Testis (tissue), 3 donors: Measurements from ENCODE around the gene ETFBKMT. TPM values are rescaled to one million over a fixed set of nuclear protein-coding genes. Genes with fewer than 3 reads are reported as not detected.
"Not testable (repeated sequence)": the region's sequence is repeated elsewhere in the genome, so short reads cannot be mapped to it uniquely, and the experiment has no call there.

Experiments used
- DNase-seq: peaks from one replicate; pipeline ENCODE4 v3.0.0-alpha.2; 2019
- H3K27ac ChIP-seq, 2 donors: fragments of 200-600 bp; sonication (generic); one replicate each; pipeline ENCODE4 v1.5.1; 2019
- H3K27me3 ChIP-seq: fragments of 200-600 bp; sonication (generic); one replicate; pipeline ENCODE4 v1.5.1; 2019
- H3K36me3 ChIP-seq: fragments of 200-600 bp; sonication (generic); one replicate; pipeline ENCODE4 v1.5.1; 2017; ENCODE audit warnings: low read depth; ENCODE audit errors: missing control alignments
- H3K4me1 ChIP-seq: fragments of 200-600 bp; sonication (generic); one replicate; pipeline ENCODE4 v1.5.1; 2019
- H3K4me3 ChIP-seq, 2 donors: fragments of 200-600 bp; sonication (generic); one replicate each; pipeline ENCODE4 v1.5.1; 2017 to 2019
- H3K9me3 ChIP-seq: fragments of 200-600 bp; sonication (generic); one replicate; pipeline ENCODE4 v1.5.1; 2017
- POLR2A ChIP-seq: fragments of 450-650 bp; IDR thresholded peaks from one replicate; pipeline ENCODE4 v1.6.1; 2017; ENCODE audit warnings: antibody characterized with exemption, mild to moderate bottlenecking, moderate library complexity
- WGBS, 2 donors: methylation state at CpG; one replicate each; pipeline ENCODE4 v1.1.5; 2018; 5-methylcytosine and 5-hydroxymethylcytosine counted together
- intact Hi-C: fragments of 100-400 bp; cut with DNase I; formaldehyde crosslinking; loops from one replicate; pipeline ENCODE4 v1.15.1; 2023; ENCODE audit warnings: low total_unique reads
- polyA plus RNA-seq: library from polyadenylated mRNA; stranded (reverse); fragments of 350-450 nt; fragmentation: Illumina TruSeq; extraction: RNeasy Lipid Tissue Mini Kit (QIAGEN cat#74804); gene quantifications from one replicate; pipeline ENCODE4 v1.2.3, GENCODE V29; 2014; ENCODE audit warnings: low read depth, low replicate concordance; ENCODE audit not compliant: insufficient read depth
- total RNA-seq, 2 donors: library from RNA; depleted of rRNA; stranded (reverse); fragments of >200 nt; gene quantifications; one replicate each; pipeline ENCODE4 v1.2.3, GENCODE V29; 2016
- TF ChIP-seq, protein P1 (sequence below), 3 experiments: fragments of 450-650 bp in 2 of 3; fragments of 200-600 bp in 1 of 3; sonication (generic) in 1 of 3; IDR thresholded peaks; one replicate each; pipeline ENCODE4 v1.5.1; 2016 to 2019; ENCODE audit warnings: antibody characterized with exemption in 3 of 3, mild to moderate bottlenecking in 2 of 3, moderate library complexity in 1 of 3

Gene ETFBKMT
- total and polyA plus RNA-seq, 3 donors from 2014 or later: 6.6 to 9.8 (median 7.3) TPM

- Histone ChIP-seq H3K9me3 (no peaks in the 10 kb centered on the region), H3K36me3 (no peaks in the 10 kb centered on the region), H3K4me3 (no peak overlapping the region), H3K4me1 (no peaks in the 10 kb centered on the region), H3K27me3 (no peaks in the 10 kb centered on the region), H3K27ac (no peak overlapping the region)
- WGBS, 2 donors: 79 to 86% methylated on average over 3 of the region's 3 CpGs
- DNase-seq: no peak
- intact Hi-C loops: no loop called here
- no peak for TF ChIP-seq POLR2A
- TF ChIP-seq, protein P1, sequence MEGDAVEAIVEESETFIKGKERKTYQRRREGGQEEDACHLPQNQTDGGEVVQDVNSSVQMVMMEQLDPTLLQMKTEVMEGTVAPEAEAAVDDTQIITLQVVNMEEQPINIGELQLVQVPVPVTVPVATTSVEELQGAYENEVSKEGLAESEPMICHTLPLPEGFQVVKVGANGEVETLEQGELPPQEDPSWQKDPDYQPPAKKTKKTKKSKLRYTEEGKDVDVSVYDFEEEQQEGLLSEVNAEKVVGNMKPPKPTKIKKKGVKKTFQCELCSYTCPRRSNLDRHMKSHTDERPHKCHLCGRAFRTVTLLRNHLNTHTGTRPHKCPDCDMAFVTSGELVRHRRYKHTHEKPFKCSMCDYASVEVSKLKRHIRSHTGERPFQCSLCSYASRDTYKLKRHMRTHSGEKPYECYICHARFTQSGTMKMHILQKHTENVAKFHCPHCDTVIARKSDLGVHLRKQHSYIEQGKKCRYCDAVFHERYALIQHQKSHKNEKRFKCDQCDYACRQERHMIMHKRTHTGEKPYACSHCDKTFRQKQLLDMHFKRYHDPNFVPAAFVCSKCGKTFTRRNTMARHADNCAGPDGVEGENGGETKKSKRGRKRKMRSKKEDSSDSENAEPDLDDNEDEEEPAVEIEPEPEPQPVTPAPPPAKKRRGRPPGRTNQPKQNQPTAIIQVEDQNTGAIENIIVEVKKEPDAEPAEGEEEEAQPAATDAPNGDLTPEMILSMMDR (IDR thresholded peaks at IDR 0.05): no peak
Measured at GRCh38 chr12:31685801-31686200, 26.3 kb downstream of the ETFBKMT start.

DNA sequence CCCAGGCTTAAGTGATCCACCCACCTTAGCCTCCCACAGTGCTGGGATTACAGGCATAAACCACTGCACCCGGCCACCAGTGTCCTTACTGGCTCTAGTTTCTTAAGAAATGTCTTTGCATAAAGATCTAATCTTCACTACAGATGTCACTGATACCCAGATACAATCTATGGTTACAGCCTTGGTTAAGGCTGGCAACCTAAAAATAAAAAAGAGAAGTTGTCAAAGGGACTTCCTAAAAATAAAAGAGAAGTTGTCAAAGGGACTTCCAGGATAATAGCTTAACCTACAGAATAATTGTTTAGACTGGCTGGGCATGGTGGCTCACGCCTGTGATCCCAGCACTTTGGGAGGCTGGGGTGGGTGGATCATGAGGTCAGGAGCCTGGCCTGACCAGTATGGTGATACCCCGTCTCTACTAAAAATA is 27.6 kb downstream of the ETFBKMT start:
- no peaks in the 10 kb centered on the region for H3K9me3 ChIP-seq
- H3K4me1 ChIP-seq: no peaks in the 10 kb centered on the region
- no peaks in the 10 kb centered on the region for H3K27me3 ChIP-seq
- TF ChIP-seq, protein P1 (IDR thresholded peaks at IDR 0.05): no peak
- TF ChIP-seq POLR2A: no peak
- no peaks in the 10 kb centered on the region for H3K36me3 ChIP-seq
- intact Hi-C loops: no loop called here
- H3K4me3 ChIP-seq: no peak overlapping the region
- 82 to 89% methylated on average over 3 of the region's 3 CpGs for WGBS, 2 donors
- DNase-seq: no peak
- no peak overlapping the region for H3K27ac ChIP-seq

GRCh38 chr12:31689921-31690320 is 30.4 kb downstream of the ETFBKMT start:
- intact Hi-C loops, H3K27me3 ChIP-seq, H3K27ac ChIP-seq, H3K36me3 ChIP-seq, H3K9me3 ChIP-seq, DNase-seq, H3K4me3 ChIP-seq, H3K4me1 ChIP-seq: not testable (repeated sequence)
- WGBS, 2 donors: 90 to 98% methylated on average over 3 of the region's 3 CpGs

DNA sequence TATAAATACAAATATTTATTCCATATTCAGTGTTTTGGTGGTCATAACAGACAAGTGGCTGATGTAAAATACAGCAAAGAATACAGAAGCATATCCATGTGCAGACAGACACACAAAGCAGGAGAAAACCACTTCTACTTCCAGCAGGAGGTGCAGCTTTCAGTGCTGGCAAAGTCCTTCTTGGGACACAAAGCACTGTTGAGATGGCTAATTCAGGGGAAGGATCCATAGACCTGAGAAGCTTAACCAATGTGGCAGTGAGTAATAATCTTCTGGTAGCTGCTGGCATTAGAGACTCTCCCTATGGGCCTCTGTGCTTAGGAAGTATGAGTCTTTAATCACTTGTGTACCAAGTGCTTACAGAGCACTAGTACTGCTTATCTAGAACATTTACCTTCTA is 42.6 kb downstream of the ETFBKMT start:
- H3K9me3 ChIP-seq: no peaks in the 10 kb centered on the region
- TF ChIP-seq, protein P1 (IDR thresholded peaks at IDR 0.05): no peak
- no peak for TF ChIP-seq POLR2A
- no peak for DNase-seq
- intact Hi-C loops: no loop called here
- no peak overlapping the region for H3K27ac ChIP-seq
- H3K4me1 ChIP-seq: no peaks in the 10 kb centered on the region
- no peaks in the 10 kb centered on the region for H3K36me3 ChIP-seq
- H3K27me3 ChIP-seq: no peaks in the 10 kb centered on the region
- H3K4me3 ChIP-seq: no peak overlapping the region

GRCh38 chr12:31705621-31706020 is 46.1 kb downstream of the ETFBKMT start:
- Histone ChIP-seq H3K4me3 (no peak overlapping the region), H3K27me3 (no peaks in the 10 kb centered on the region), H3K27ac (no peak overlapping the region), H3K4me1 (no peaks in the 10 kb centered on the region), H3K9me3 (no peaks in the 10 kb centered on the region), H3K36me3 (no peaks in the 10 kb centered on the region)
- intact Hi-C loops: no loop called here
- 71 to 91% methylated on average over 2 of the region's 2 CpGs for WGBS, 2 donors
- DNase-seq: no peak
- TF ChIP-seq POLR2A: no peak
- TF ChIP-seq, protein P1 (IDR thresholded peaks at IDR 0.05): no peak

GRCh38 chr12:31708118-31708517 is 48.6 kb downstream of the ETFBKMT start:
- H3K27me3 ChIP-seq, H3K9me3 ChIP-seq, H3K36me3 ChIP-seq, H3K27ac ChIP-seq, intact Hi-C loops, H3K4me1 ChIP-seq, H3K4me3 ChIP-seq, DNase-seq: not testable (repeated sequence)
- WGBS, 2 donors: 97% methylated on average over 7 of the region's 7 CpGs
